Left lung (tissue), 14 donors: Measurements from ENCODE around the gene CHRND. TPM values are rescaled to one million over a fixed set of nuclear protein-coding genes. Genes with fewer than 3 reads are reported as not detected.

ENCODE experiments used
- ATAC-seq: fragments of 200-7000 bp; cut with Tn5 transposase; one replicate; pipeline ENCODE4 v1.9.1; 2020; ENCODE audit warnings: moderate library complexity
- DNase-seq, 4 donors: peaks; one replicate each; pipeline ENCODE4 v3.0.0-alpha.2; 2013 to 2020
- H3K27ac ChIP-seq, 2 donors: fragments of 200-600 bp; sonication (generic) in 1 of 2; one replicate each; pipeline versions ENCODE4 v1.5.0 to v1.8.0; 2020 to 2021
- H3K27me3 ChIP-seq, 2 donors: fragments of 200-600 bp; sonication (generic) in 1 of 2; one replicate each; pipeline versions ENCODE4 v1.5.0 to v1.8.0; 2020 to 2021
- H3K36me3 ChIP-seq, 2 donors: fragments of 200-600 bp; sonication (generic) in 1 of 2; one replicate each; pipeline versions ENCODE4 v1.5.0 to v1.8.0; 2020 to 2021
- H3K4me1 ChIP-seq, 2 donors: fragments of 200-600 bp; one replicate each; pipeline ENCODE4 v1.8.0; 2021
- H3K4me3 ChIP-seq, 2 donors: fragments of 200-600 bp; sonication (generic) in 1 of 2; one replicate each; pipeline versions ENCODE4 v1.5.0 to v1.8.0; 2020 to 2021; ENCODE audit warnings: mild to moderate bottlenecking in 1 of 2
- H3K9me3 ChIP-seq, 2 donors: fragments of 200-600 bp; sonication (generic) in 1 of 2; one replicate each; pipeline versions ENCODE4 v1.5.0 to v1.8.0; 2020 to 2021
- CTCF ChIP-seq, 2 donors: fragments of 200-600 bp; sonication (generic) in 1 of 2; IDR thresholded peaks; one replicate each; pipeline versions ENCODE4 v1.5.0 to v1.8.0; 2021; ENCODE audit warnings: antibody characterized with exemption in 2 of 2
- intact Hi-C, 2 donors: fragments of 100-400 bp; cut with DNase I; formaldehyde crosslinking; loops; one replicate each; pipeline versions ENCODE4 v1.11.2 to v1.14.2; 2022
- long read RNA-seq, 12 donors: library from polyadenylated mRNA in 2 of 12; unstranded in 2 of 12; transcript quantifications; one replicate each; pipeline ENCODE4 v2.0.0 and lab custom pipeline, GENCODE V29; 2019 to 2026
- polyA plus RNA-seq, 6 donors: library from polyadenylated mRNA; unstranded; fragments of 120-200 nt; gene quantifications; one replicate each; pipeline ENCODE4 v1.2.1, GENCODE V29; 2013; ENCODE audit not compliant: insufficient read length in 6 of 6
- total RNA-seq, 2 donors: library from RNA; stranded (reverse); fragmentation: NEBNext Ultra II Directional; extraction: Animal tissue kit (Norgen Biotek cat#: 25700); gene quantifications; one replicate each; pipeline ENCODE4 v1.2.1, GENCODE V29; 2021
- donor health status: DM: no; HTN: yes; CAD: no.
- donor health status: DM: no; HTN: no; CAD: no.

Gene CHRND
- not detected for total RNA-seq
- not detected for polyA plus RNA-seq
- long read RNA-seq, donor 1 = 0 reads
- long read RNA-seq, donor 2 = 0 reads
- long read RNA-seq, donor 3 = 0 reads
- long read RNA-seq, donor 4 = 0 reads
- long read RNA-seq, donor 5 = 0 reads
- long read RNA-seq, donor 6 = 0 reads
- long read RNA-seq, donor 7 = 0 reads
- long read RNA-seq, donor 8 = 0 reads
- long read RNA-seq, donor 9 = 0 reads
- long read RNA-seq, donor 10 = 0 reads
- long read RNA-seq, donor 11 = 0 reads
- long read RNA-seq, donor 12 = 0 reads

GRCh38 chr2:232525791-232526371, at the start of gene CHRND:
CHRND (plus strand) TSS chr2:232526160; CDS start chr2:232526216, 56 bp downstream.
- Histone ChIP-seq H3K27ac (no peak within 1 kb of the TSS), H3K27me3 (peaks cover 45 to 87% of the 10 kb centered on the region in 2 donors), H3K4me3 (no peak within 1 kb of the TSS), H3K9me3 (no peaks in the 10 kb centered on the region), H3K36me3 (no peaks in the 10 kb centered on the region), H3K4me1 (peaks cover 12 to 28% of the 10 kb centered on the region in 2 donors)
- DNase-seq (peak in 2 of 4 donors; percentile 41 to 54), ATAC-seq (no peak)
- intact Hi-C loops = loop anchor here in 1 of 2 donors (10.0 kb wide), 1 partner anchor 621 kb away; no protein-coding TSS in a partner anchor
- no peak for TF ChIP-seq CTCF (IDR thresholded peaks at IDR 0.05)

- Histone ChIP-seq H3K36me3 (no peaks in the 10 kb centered on the region), H3K9me3 (no peaks in the 10 kb centered on the region), H3K4me3 (no peak overlapping the region), H3K27ac (no peak overlapping the region), H3K4me1 (no peaks in the 10 kb centered on the region), H3K27me3 (peaks cover 0 to 51% of the 10 kb centered on the region in 2 donors)
- intact Hi-C loops = no loop called here
- TF ChIP-seq CTCF (IDR thresholded peaks at IDR 0.05) = no peak
- ATAC-seq (no peak), DNase-seq (peak in 1 of 4 donors; percentile 24)
These were observed 49.2 kb upstream of the CHRND start for GRCh38 chr2:232476791-232477190.

- ATAC-seq = no peak
- no peak for TF ChIP-seq CTCF (IDR thresholded peaks at IDR 0.05)
- H3K27me3 ChIP-seq = peaks cover 0 to 58% of the 10 kb centered on the region in 2 donors
- DNase-seq = peak in 1 of 4 donors; percentile 11
- H3K9me3 ChIP-seq = no peaks in the 10 kb centered on the region
- H3K4me3 ChIP-seq = no peak overlapping the region
- no peaks in the 10 kb centered on the region for H3K36me3 ChIP-seq
- H3K27ac ChIP-seq = no peak overlapping the region
- intact Hi-C loops = no loop called here
- H3K4me1 ChIP-seq = no peaks in the 10 kb centered on the region
These were observed 48.0 kb upstream of the CHRND start for GRCh38 chr2:232477751-232478510.

- no peaks in the 10 kb centered on the region for H3K4me1 ChIP-seq
- H3K9me3 ChIP-seq = no peaks in the 10 kb centered on the region
- TF ChIP-seq CTCF (IDR thresholded peaks at IDR 0.05) = no peak
- peaks cover 0 to 58% of the 10 kb centered on the region in 2 donors for H3K27me3 ChIP-seq
- DNase-seq = peak in 1 of 4 donors; percentile 75
- no peak overlapping the region for H3K4me3 ChIP-seq
- H3K27ac ChIP-seq = no peak overlapping the region
- no peaks in the 10 kb centered on the region for H3K36me3 ChIP-seq
- no peak for ATAC-seq
- intact Hi-C loops = no loop called here
These were observed 47.2 kb upstream of the CHRND start for GRCh38 chr2:232478571-232479340.
